Activated naive CD8-positive, alpha-beta T cell treated with anti-CD3 and anti-CD28 coated beads for 36 hours (primary cell): ENCODE data around the gene MLH1. TPM values are rescaled to one million over a fixed set of nuclear protein-coding genes. Genes with fewer than 3 reads are reported as not detected.

Experiments
- DNase-seq: peaks from one replicate; pipeline ENCODE4 v3.0.0; 2021
- H3K27ac Mint-ChIP-seq: one replicate; pipeline ENCODE4 v1.8.0; 2022; ENCODE audit warnings: mild to moderate bottlenecking, moderate library complexity, mixed read lengths
- H3K27me3 Mint-ChIP-seq: one replicate; pipeline ENCODE4 v1.8.0; 2022; ENCODE audit warnings: mild to moderate bottlenecking, mixed read lengths
- H3K36me3 Mint-ChIP-seq: one replicate; pipeline ENCODE4 v1.8.0; 2021; ENCODE audit warnings: mild to moderate bottlenecking, mixed read lengths
- H3K4me1 Mint-ChIP-seq: one replicate; pipeline ENCODE4 v1.8.0; 2021; ENCODE audit warnings: mixed read lengths
- H3K4me3 Mint-ChIP-seq: one replicate; pipeline ENCODE4 v1.8.0; 2022; ENCODE audit warnings: mild to moderate bottlenecking, moderate library complexity, mixed read lengths
- H3K9me3 Mint-ChIP-seq: one replicate; pipeline ENCODE4 v1.8.0; 2022; ENCODE audit warnings: mixed read lengths
- total RNA-seq, 2 experiments: library from RNA; stranded (reverse); gene quantifications; one replicate each; pipeline ENCODE4 v1.2.3, GENCODE V29; 2021

MLH1 gene
- total RNA-seq, 2 experiments from 2014 or later: 82.3 to 83.7 TPM

DNA sequence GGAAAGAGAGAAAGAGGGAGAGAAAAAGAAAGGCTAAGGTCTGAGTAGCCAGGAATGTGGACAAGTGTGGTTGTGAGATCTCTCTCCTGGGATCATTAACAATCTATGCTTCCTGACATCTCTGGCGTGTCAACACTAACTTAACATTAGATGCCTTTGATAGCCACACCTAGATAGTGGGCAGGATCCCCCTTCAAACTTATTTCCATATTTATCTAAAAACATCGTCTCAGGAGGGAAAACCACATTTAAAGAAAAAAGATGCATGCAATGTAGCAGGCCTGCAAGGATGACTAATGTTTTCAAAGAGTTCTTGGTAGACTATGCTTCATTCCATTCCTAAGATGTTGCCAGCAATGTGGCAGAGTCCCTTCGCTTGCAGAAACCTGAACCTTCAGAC lies 80.9 kb downstream of the MLH1 start:
- Mint-ChIP-seq H3K27ac (no peak overlapping the region), H3K27me3 (no peaks in the 10 kb centered on the region), H3K9me3 (no peaks in the 10 kb centered on the region), H3K4me3 (no peak overlapping the region), H3K36me3 (peaks cover 11% of the 10 kb centered on the region), H3K4me1 (peaks cover 17% of the 10 kb centered on the region)
- DNase-seq: no peak

DNA sequence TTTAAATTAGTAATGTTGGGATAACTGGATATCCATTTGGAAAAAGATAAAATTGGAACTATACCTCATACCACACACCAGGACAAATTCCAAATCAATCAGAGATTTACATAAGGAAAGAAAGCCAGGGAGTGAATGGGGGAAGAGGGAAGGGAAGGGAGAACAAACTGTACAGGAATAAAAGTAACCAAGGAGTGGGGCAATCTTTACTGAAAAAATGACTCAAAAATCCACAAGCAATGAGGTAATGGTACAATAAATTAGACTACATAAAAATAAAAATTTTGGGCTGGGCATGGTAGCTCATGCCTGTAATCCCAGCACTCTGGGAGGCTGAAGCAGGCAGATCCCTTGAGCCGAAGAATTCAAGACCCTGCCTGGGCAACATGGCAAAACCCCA lies 82.6 kb downstream of the MLH1 start:
- no peaks in the 10 kb centered on the region for H3K9me3 Mint-ChIP-seq
- no peaks in the 10 kb centered on the region for H3K27me3 Mint-ChIP-seq
- no peak for DNase-seq
- peaks cover 14% of the 10 kb centered on the region for H3K36me3 Mint-ChIP-seq
- no peak overlapping the region for H3K4me3 Mint-ChIP-seq
- H3K27ac Mint-ChIP-seq: no peak overlapping the region
- H3K4me1 Mint-ChIP-seq: peaks cover 17% of the 10 kb centered on the region

DNA sequence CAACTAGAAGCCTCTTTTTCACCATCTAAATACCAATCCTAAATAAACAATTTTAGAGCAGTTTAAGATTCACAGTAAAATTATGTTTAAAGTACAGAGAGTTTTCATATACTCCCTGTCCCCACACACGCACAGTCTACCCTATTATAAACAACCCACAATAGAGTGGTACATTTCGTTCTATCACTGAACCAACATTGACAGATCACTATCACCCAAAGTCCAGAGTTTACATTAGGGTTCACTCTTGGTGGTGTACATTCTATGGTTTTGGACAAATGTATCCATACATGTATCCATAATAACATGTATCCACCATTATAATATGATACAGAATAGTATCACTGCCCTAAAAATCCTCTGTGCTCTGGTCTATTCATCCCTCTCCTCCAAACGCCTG lies 89.0 kb downstream of the MLH1 start:
- Mint-ChIP-seq H3K27me3 (no peaks in the 10 kb centered on the region), H3K27ac (no peak overlapping the region), H3K36me3 (peaks cover 3% of the 10 kb centered on the region), H3K4me1 (peaks cover 4% of the 10 kb centered on the region), H3K4me3 (no peak overlapping the region), H3K9me3 (no peaks in the 10 kb centered on the region)
- DNase-seq: no peak

DNA sequence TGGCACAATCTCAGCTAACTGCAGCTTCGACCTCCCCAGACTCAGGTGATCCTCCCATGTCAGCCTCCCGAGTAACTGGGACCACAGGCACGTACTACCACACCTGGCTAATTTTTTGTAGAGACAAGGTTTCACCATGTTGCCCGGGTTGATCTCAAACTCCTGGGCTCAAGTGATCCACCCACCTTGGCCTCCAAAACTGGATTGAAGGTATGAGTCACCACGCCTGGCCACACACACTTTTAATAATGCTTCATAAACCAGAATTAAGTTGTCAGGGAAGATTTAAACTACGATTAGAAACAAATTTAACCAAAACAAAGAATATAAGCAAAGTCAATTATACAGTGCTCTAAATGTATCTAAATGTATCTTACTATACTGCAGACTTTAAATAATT lies 93.6 kb downstream of the MLH1 start:
- Mint-ChIP-seq H3K4me1 (peaks cover 4% of the 10 kb centered on the region), H3K27ac (no peak overlapping the region), H3K4me3 (no peak overlapping the region), H3K27me3 (no peaks in the 10 kb centered on the region), H3K9me3 (no peaks in the 10 kb centered on the region), H3K36me3 (peaks cover 9% of the 10 kb centered on the region)
- no peak for DNase-seq

DNA sequence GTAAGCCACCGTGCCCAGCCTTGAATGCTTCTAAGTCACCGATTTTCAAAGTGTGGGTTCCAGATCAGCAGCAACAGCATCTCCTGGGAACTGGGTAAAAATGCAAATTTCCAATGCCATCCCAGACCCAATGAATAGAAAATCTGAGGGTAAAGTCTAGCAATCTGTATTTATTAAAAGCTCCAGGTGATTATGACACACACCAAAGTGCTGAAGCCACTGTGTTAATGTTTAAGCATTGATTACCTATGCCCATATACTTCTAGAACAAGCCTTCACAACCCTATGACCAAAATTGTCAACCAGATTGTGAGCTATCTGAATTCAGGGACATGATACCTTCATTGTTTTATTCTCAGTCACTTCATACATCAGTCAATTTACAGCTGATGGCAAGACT lies 94.6 kb downstream of the MLH1 start:
- H3K4me1 Mint-ChIP-seq: peaks cover 4% of the 10 kb centered on the region
- H3K4me3 Mint-ChIP-seq: no peak overlapping the region
- no peaks in the 10 kb centered on the region for H3K27me3 Mint-ChIP-seq
- DNase-seq: no peak
- H3K27ac Mint-ChIP-seq: no peak overlapping the region
- H3K36me3 Mint-ChIP-seq: peaks cover 9% of the 10 kb centered on the region
- no peaks in the 10 kb centered on the region for H3K9me3 Mint-ChIP-seq

DNA sequence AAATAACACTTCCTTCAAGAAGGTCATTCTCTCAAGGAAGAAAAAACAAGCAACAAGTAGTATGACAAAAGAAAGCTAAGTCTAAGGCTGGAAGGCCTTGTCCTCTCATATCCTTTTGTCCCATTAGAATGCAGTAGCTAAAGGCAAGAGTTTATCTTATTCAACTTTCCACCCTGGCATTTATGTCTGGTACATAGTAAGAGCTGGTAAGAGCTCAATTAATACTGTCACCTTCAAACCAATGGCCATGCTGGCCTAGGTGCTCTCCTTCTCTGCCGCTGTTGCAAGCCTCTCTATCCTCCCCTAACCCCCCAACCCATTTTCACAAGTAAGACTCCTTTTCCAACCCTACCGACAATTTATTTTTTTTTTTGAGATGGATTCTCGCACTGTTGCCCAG lies 99.2 kb downstream of the MLH1 start:
- no peak overlapping the region for H3K4me3 Mint-ChIP-seq
- H3K36me3 Mint-ChIP-seq: peaks cover 14% of the 10 kb centered on the region
- H3K9me3 Mint-ChIP-seq: no peaks in the 10 kb centered on the region
- H3K27me3 Mint-ChIP-seq: no peaks in the 10 kb centered on the region
- no peaks in the 10 kb centered on the region for H3K4me1 Mint-ChIP-seq
- DNase-seq: no peak
- H3K27ac Mint-ChIP-seq: no peak overlapping the region

DNA sequence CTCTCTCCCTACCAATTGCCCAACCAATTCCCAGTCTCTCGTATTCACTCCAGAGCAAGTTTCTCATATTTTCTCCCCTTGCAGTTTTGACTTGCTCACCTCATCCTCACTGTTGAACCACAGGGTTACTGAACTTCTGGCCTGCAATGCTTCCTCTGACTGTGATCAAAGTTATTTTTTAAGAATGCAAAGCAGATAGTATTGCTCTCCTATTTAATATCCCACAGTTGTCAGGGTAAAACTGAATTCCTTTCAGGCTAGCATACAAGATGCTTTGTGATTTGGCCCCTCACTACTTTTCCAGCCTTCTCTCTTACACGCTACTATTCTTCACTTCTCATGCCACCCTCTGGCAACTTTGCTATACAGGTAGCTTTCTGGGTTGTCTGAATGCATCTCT lies 100.2 kb downstream of the MLH1 start:
- H3K36me3 Mint-ChIP-seq: peaks cover 12% of the 10 kb centered on the region
- DNase-seq: no peak
- H3K4me3 Mint-ChIP-seq: no peak overlapping the region
- H3K27ac Mint-ChIP-seq: no peak overlapping the region
- no peaks in the 10 kb centered on the region for H3K27me3 Mint-ChIP-seq
- H3K4me1 Mint-ChIP-seq: no peaks in the 10 kb centered on the region
- no peaks in the 10 kb centered on the region for H3K9me3 Mint-ChIP-seq

DNA sequence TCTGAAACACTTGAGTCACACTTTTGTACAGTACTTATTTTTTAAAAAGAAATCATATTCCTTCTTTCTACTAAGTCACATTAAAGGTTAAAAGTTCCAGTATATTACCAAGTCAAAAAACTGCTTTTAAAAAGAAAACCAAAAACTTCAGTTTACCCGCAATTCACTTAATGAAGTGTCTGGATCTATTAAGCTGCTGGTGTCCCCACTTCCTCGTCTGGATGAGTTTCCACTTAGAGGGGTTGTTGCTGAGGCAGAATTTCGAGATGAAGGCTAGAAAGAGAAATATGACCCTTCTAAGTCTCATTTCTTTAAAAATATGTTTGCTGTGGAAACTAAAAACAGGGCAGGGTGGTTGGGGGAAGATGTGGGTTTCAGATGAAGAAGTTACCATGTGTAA lies 101.3 kb downstream of the MLH1 start:
- H3K9me3 Mint-ChIP-seq: no peaks in the 10 kb centered on the region
- H3K4me3 Mint-ChIP-seq: no peak overlapping the region
- no peak overlapping the region for H3K27ac Mint-ChIP-seq
- peaks cover 12% of the 10 kb centered on the region for H3K36me3 Mint-ChIP-seq
- DNase-seq: no peak
- no peaks in the 10 kb centered on the region for H3K27me3 Mint-ChIP-seq
- no peaks in the 10 kb centered on the region for H3K4me1 Mint-ChIP-seq

DNA sequence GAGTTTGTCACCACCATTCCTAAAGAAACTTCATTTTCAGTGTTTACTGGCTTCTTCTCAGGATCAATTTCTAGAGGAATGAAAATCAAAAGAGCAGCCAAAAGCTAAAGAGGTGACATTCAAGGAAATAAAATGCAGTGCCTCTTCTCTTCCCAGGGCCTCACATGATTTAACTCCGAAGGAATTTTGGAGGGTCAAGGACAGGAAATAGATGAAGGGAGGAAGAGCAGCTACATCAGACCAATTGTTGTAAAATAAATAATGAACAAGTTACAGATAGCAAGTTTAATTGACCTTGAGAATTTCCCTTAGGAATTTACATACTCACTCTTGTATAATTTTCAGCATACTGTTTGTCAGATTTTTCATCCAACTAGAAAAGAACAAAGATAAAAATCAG lies 103.0 kb downstream of the MLH1 start:
- Mint-ChIP-seq H3K27ac (no peak overlapping the region), H3K4me1 (no peaks in the 10 kb centered on the region), H3K4me3 (no peak overlapping the region), H3K9me3 (no peaks in the 10 kb centered on the region), H3K36me3 (peaks cover 8% of the 10 kb centered on the region), H3K27me3 (no peaks in the 10 kb centered on the region)
- DNase-seq: no peak

DNA sequence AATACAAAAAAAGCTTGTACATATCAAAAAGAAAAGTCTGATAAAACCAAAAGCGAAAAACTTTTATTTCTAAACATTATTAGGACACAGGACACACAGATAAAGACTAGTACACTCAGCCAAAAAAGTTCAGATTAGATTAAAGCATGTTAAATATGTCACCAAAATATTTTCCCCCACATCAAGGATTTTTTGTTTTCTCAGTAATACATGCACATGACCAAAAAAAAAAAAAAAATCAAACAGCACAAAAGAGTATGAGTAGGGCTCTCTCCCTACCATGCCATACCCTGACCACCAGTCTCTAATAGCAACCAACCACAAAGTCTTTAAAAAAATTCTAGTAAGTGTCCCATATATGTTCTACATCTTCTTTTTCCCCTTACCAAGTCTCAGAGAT lies 103.7 kb downstream of the MLH1 start:
- no peaks in the 10 kb centered on the region for H3K27me3 Mint-ChIP-seq
- H3K27ac Mint-ChIP-seq: no peak overlapping the region
- no peak overlapping the region for H3K4me3 Mint-ChIP-seq
- no peaks in the 10 kb centered on the region for H3K4me1 Mint-ChIP-seq
- H3K9me3 Mint-ChIP-seq: no peaks in the 10 kb centered on the region
- DNase-seq: no peak
- H3K36me3 Mint-ChIP-seq: peaks cover 5% of the 10 kb centered on the region

DNA sequence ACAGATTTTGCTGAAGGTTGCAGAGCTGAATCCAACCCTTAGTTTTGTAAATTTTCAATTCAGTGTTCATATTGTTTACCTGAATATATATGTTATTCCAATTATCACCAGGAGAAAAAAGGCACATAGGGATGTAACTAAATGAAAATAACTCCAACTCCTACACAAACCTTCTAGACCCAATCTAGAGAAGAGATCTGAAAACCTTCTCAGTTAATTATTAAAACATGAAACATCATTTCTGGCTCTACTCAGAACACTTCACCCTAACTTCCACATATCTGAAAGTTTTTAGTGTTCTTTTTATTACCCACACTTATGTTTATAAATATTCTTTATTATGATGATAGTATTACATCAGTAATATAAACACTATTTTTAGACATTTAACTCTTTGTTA lies 104.5 kb downstream of the MLH1 start:
- Mint-ChIP-seq H3K27ac (no peak overlapping the region), H3K4me1 (no peaks in the 10 kb centered on the region)
- no peak for DNase-seq

DNA sequence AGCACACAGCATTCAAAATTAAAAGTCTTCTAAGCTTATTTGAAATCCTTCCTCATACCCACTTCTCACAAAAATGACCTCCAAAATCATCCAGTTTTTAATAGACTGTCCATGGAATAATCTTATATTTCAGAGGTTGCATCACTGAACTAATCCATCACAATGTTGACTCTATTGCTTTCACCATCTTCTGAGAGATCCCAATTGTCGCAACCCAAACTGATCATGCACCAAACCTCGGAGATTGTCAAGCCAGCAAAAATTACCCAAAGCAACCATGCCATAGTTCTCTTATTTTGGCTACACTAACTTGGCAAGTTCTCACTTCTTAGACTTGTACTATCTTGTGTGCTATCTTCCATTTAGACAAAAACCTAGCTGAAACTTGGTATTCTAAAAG lies 105.6 kb downstream of the MLH1 start:
- no peak for DNase-seq
- Mint-ChIP-seq H3K4me3 (no peak overlapping the region), H3K4me1 (no peaks in the 10 kb centered on the region), H3K27ac (no peak overlapping the region), H3K27me3 (no peaks in the 10 kb centered on the region), H3K9me3 (no peaks in the 10 kb centered on the region), H3K36me3 (no peaks in the 10 kb centered on the region)

More for the DNA sequence above, 104.5 kb downstream of the MLH1 start:
- Mint-ChIP-seq H3K9me3 (no peaks in the 10 kb centered on the region), H3K27me3 (no peaks in the 10 kb centered on the region), H3K36me3 (peaks cover 5% of the 10 kb centered on the region), H3K4me3 (no peak overlapping the region)

DNA sequence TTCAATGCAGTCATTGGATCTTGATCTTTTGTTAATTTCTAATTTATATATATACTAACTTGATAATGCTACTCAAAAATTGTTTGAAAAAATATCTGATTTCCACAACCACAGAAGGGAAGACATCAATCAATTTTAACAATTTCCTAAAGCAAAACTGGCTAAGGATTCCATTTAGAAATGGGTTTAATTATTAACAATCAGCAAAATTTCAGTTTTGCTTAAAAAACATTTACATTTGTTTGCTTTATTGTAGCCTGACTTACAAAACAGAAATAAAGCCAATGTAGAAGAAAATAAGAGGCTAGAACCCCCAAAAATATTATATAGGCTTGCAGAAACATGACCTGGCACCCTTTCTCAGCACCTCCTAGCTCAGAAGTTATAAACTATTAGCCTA lies 106.2 kb downstream of the MLH1 start:
- no peak for DNase-seq
- Mint-ChIP-seq H3K27me3 (no peaks in the 10 kb centered on the region), H3K4me1 (no peaks in the 10 kb centered on the region), H3K4me3 (no peak overlapping the region), H3K27ac (no peak overlapping the region), H3K9me3 (no peaks in the 10 kb centered on the region), H3K36me3 (no peaks in the 10 kb centered on the region)

DNA sequence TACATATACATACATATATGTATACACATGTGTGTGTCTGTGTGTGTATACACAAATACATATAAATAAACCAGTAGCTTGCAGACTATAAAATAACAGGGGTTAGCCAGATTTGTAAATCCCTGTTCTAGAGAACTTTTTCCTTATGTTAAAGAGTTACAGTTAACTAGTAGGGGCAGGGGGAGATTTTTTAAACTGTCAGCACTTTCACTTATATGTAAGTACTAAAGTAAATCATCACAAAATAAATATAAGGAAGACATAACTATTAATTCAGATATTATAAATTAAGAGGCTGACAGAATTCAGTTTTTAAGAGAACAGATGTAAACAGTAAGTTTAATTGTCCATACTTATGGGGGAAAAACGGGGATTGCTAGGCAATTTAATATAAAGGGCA lies 107.1 kb downstream of the MLH1 start:
- H3K27ac Mint-ChIP-seq: no peak overlapping the region
- no peaks in the 10 kb centered on the region for H3K4me1 Mint-ChIP-seq
- H3K4me3 Mint-ChIP-seq: no peak overlapping the region
- H3K27me3 Mint-ChIP-seq: no peaks in the 10 kb centered on the region
- no peaks in the 10 kb centered on the region for H3K9me3 Mint-ChIP-seq
- DNase-seq: no peak
- no peaks in the 10 kb centered on the region for H3K36me3 Mint-ChIP-seq
